D721Med (cell line): Measurements from ENCODE around the gene FBLN2.

Experiments
- DNase-seq: peaks from one replicate; pipeline ENCODE4 v3.0.0; 2011; ENCODE audit warnings: low spot score; ENCODE audit not compliant: insufficient read length
- FAIRE-seq: peaks from 2 replicates; lab custom pipeline; 2011; peaks lifted over from hg19 to GRCh38; lab: Jason Lieb, UNC
- TF ChIP-seq, protein P1 (sequence below): IDR thresholded peaks from 2 replicates; pipeline ENCODE4 v1.5.1; 2012; ENCODE audit warnings: mild to moderate bottlenecking, control low read depth; ENCODE audit not compliant: insufficient read depth; ENCODE audit errors: missing control alignments

Gene FBLN2

DNA sequence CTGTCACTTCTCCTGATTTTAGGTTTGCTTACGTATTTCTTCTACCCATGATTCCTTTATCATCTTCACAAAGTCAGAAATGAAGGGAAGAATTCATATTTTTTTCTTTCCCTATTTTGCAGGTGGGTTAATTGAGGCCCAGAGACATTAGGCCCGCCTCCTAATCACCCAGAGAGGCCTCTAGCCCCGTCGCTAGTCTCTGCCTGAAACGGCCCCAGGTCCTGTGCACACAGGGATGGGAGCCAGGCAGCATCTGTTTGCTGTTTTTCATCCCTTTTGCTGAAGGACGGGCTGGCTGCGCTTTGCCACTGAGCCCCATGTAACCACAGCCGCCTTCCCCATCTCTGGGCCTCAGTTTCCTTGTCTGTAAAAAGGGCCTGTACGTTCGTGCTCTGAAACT is 135.9 kb downstream of the FBLN2 start:
- DNase-seq = no peak
- FAIRE-seq = no peak
- TF ChIP-seq, protein P1, sequence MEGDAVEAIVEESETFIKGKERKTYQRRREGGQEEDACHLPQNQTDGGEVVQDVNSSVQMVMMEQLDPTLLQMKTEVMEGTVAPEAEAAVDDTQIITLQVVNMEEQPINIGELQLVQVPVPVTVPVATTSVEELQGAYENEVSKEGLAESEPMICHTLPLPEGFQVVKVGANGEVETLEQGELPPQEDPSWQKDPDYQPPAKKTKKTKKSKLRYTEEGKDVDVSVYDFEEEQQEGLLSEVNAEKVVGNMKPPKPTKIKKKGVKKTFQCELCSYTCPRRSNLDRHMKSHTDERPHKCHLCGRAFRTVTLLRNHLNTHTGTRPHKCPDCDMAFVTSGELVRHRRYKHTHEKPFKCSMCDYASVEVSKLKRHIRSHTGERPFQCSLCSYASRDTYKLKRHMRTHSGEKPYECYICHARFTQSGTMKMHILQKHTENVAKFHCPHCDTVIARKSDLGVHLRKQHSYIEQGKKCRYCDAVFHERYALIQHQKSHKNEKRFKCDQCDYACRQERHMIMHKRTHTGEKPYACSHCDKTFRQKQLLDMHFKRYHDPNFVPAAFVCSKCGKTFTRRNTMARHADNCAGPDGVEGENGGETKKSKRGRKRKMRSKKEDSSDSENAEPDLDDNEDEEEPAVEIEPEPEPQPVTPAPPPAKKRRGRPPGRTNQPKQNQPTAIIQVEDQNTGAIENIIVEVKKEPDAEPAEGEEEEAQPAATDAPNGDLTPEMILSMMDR = no peak

DNA sequence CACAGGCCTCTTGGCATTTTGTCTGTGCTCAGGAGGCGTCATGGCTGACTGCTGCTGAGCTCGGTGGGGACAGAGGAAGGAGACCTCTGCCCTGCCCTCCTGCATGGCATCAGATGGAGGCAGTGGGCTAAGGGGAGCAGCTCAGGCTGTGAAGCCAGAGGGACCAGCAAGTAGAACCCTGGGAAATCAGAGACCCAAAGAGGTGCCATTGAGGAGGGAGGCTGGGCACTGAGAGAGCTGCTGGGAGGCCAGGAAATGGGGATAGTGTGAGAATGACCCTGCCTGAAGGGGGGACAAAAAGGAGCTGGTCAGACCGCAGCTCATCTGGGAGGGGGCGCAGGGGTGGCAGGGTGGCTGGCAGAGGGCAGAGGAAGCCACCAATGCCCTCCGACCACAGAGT is 136.8 kb downstream of the FBLN2 start:
- FAIRE-seq = no peak
- TF ChIP-seq, protein P1 = no peak
- DNase-seq = no peak

DNA sequence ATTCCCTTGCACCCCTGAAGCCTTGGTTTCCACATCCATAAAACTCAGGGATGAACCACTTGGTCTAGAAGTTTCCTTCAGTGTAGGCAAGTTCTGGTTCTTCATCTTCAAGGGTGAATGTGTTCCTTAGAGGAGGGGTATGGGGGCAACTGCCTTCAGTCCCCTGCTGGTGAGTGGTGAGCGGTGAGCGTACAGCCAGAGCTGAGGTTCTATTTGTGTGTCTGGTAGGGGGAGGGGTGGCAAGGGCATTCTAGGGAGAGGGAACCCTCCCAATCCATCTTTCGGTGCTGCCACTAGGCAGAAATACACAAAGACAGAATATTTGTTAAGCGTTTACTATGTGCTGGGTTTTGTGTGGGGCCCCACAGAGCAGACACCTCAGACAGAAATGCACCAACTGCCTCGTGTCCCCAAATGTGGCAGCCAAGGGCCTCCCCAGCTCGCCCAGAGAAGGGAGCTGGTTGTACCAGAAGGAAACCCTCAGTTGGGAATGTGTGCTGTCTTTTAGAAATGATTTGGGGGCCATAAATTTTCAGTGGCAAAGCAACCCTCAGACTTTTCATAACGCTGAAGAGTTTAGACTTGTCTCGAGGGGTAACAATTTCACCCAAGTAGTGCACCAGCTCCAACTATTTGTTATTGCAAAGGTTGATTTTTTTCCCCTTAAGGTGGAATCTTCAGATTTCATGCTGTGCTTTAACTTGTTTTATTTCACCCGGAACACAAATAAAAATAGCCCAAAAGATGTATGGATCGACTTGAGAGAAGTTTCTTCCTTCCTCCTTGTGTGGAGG is 137.6 kb downstream of the FBLN2 start:
- FAIRE-seq (no peak), DNase-seq (no peak)
- TF ChIP-seq, protein P1 = no peak

DNA sequence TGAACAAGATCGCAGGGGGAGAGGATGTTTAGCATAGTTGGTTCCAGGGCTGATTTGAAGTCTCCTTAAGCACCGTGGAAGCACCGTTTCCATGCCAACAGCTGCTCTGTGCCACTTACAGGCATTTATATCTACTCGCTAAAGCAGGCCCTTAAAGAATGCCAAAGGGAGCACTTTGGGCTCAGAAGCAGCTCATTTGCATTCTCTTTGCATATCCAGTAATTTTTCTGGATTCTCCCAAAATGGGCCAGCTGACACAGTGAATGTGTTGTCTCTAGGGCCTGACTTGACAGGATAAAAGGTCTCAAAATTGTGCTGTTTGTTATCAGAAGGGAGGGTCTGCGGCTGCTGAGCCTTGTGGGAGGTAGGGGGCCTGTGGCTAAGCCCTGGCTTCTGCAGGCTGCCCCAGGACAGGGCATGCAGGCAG is 138.6 kb downstream of the FBLN2 start:
- DNase-seq (no peak), FAIRE-seq (no peak)
- TF ChIP-seq, protein P1 = no peak
